ENCODE data around the gene TMEM74B. TPM values are rescaled to one million over a fixed set of nuclear protein-coding genes. Genes with fewer than 3 reads are reported as not detected.

The TMEM74B gene
- total and polyA plus RNA-seq, 2 of the 8 experiments (the other 6 are each of a cell fraction or from before 2014, with no cell fraction given): 4.0 to 6.4 TPM

- no peak overlapping the region for H4K91ac ChIP-seq (replicated peaks; ENCODE audit: insufficient read length, low read length)
- peaks cover 2% of the 10 kb centered on the region for H3K79me1 ChIP-seq (ENCODE audit: low read depth, low read length)
- H3K4ac ChIP-seq (replicated peaks; ENCODE audit: insufficient read length, low read depth, low read length): no peak overlapping the region
- H3K27ac ChIP-seq (ENCODE audit: low read depth, low read length): no peak overlapping the region
- no peak for FAIRE-seq
- H3K18ac ChIP-seq (ENCODE audit: extremely low read depth, low read length): no peak overlapping the region
- DNase-seq (ENCODE audit: low read depth in 1 of 2, low spot score in 2 of 2): no peak
- 83% methylated on average over 4 of the region's 4 CpGs; no CpG with 5 or more reads in 1 of the 2 experiments for WGBS, 2 experiments (ENCODE audit: extremely low coverage in 1 of 2, insufficient coverage in 1 of 2, insufficient read length in 1 of 2, insufficient replicate concordance in 2 of 2, low coverage in 1 of 2, low lambda C conversion rate in 2 of 2, missing lambda C conversion rate in 1 of 2)
- no peak overlapping the region for H3K56ac ChIP-seq (replicated peaks; ENCODE audit: insufficient read length, low read depth, low read length)
- H2AFZ ChIP-seq (ENCODE audit: low read length): no peak overlapping the region
- H2BK12ac ChIP-seq (ENCODE audit: low read depth, low read length): no peak overlapping the region
- no peak overlapping the region for H2AK5ac ChIP-seq (ENCODE audit: low read depth, low read length)
- H2BK15ac ChIP-seq (ENCODE audit: low read length): no peak overlapping the region
- no peak overlapping the region for H2BK120ac ChIP-seq (replicated peaks; ENCODE audit: low read depth, low read length)
- no peak overlapping the region for H4K5ac ChIP-seq (ENCODE audit: insufficient read length, low read depth, low read length)
- POLR2A ChIA-PET (ENCODE audit: partially characterized antibody): interaction anchor here (0.8 kb wide), 1 partner anchor 10 kb away, joined by 3 read pairs; no protein-coding TSS in a partner anchor
- H3K27me3 ChIP-seq (replicated peaks in 1 of 4; ENCODE audit: control insufficient read depth in 3 of 4, extremely low read depth in 1 of 4, insufficient read depth in 3 of 4, low read length in 3 of 4): no peaks in the 10 kb centered on the region
- H3K4me1 ChIP-seq (replicated peaks in 1 of 4; ENCODE audit: control insufficient read depth in 3 of 4, insufficient read depth in 4 of 4, low read length in 3 of 4): no peaks in the 10 kb centered on the region
- CTCF ChIA-PET (ENCODE audit: partially characterized antibody): interaction anchor here (0.6 to 3.0 kb wide), 2 partner anchors 12 to 329 kb away, joined by 3 to 27 read pairs; partner anchors contain the start of gene TMEM74B
- H3K14ac ChIP-seq (ENCODE audit: insufficient read length): no peak overlapping the region
- H3K9ac ChIP-seq (replicated peaks in 1 of 4; ENCODE audit: extremely low read depth in 1 of 4, low read depth in 3 of 4, low read length in 3 of 4): no peak overlapping the region
- peaks cover 0 to 10% (median 6%) of the 10 kb centered on the region in 4 experiments; a peak in 6 of 8 replicates for H3K36me3 ChIP-seq (ENCODE audit: control insufficient read depth in 2 of 4, insufficient read depth in 4 of 4, low read length in 3 of 4)
- H3K23me2 ChIP-seq (ENCODE audit: low read depth, low read length): no peaks in the 10 kb centered on the region
- no peak overlapping the region for H4K8ac ChIP-seq (ENCODE audit: extremely low read depth, insufficient read depth, low read length)
- H3K9me3 ChIP-seq (ENCODE audit: insufficient read depth in 2 of 2, low read depth in 1 of 2, low read length in 1 of 2): no peaks in the 10 kb centered on the region
- H2BK5ac ChIP-seq (ENCODE audit: low read depth, low read length): no peak overlapping the region
- no peak overlapping the region for H2BK20ac ChIP-seq (ENCODE audit: low read length)
- H3K4me3 ChIP-seq (ENCODE audit: extremely low read depth in 1 of 4, insufficient read depth in 2 of 4, low read depth in 3 of 4, low read length in 4 of 4): no peak overlapping the region
- H3K79me2 ChIP-seq (ENCODE audit: control insufficient read depth in 1 of 2, insufficient read depth in 2 of 2, low read length in 2 of 2): no peaks in the 10 kb centered on the region
- H3K4me2 ChIP-seq (ENCODE audit: insufficient read depth in 1 of 2, low read depth in 2 of 2, low read length in 2 of 2): no peak overlapping the region
- peaks cover 4 to 30% of the 10 kb centered on the region in 2 experiments for H4K20me1 ChIP-seq (replicated peaks in 1 of 2; ENCODE audit: control insufficient read depth in 1 of 2, insufficient read depth in 2 of 2, low read length in 2 of 2)
- no peak overlapping the region for H3K23ac ChIP-seq (ENCODE audit: insufficient read length)
- TF ChIP-seq RXRA (IDR thresholded peaks at IDR 0.05; ENCODE audit: insufficient read depth, low read depth, low read length) (no peak), RBBP5 (IDR thresholded peaks at IDR 0.05; ENCODE audit: borderline replicate concordance, low read depth, low read length) (no peak), HDAC2 (IDR thresholded peaks at IDR 0.05; ENCODE audit: borderline replicate concordance in 1 of 2, low read depth in 2 of 2, low read length in 2 of 2) (no peak), NRF1 (IDR thresholded peaks at IDR 0.05; ENCODE audit: low read depth, low read length) (no peak), CBX8 (IDR thresholded peaks at IDR 0.05; ENCODE audit: borderline replicate concordance, low read depth, low read length) (no peak), GTF2F1 (IDR thresholded peaks at IDR 0.05; ENCODE audit: borderline replicate concordance, low read depth, low read length) (no peak), POU5F1 (IDR thresholded peaks at IDR 0.05; ENCODE audit: low read depth, low read length) (no peak), TBP (IDR thresholded peaks at IDR 0.05; ENCODE audit: low read depth, low read length) (no peak), EZH2 (IDR thresholded peaks at IDR 0.05; ENCODE audit: low read depth, low read length, severe bottlenecking) (no peak), SP1 (IDR thresholded peaks at IDR 0.05; ENCODE audit: low read depth, low read length) (no peak), SP4 (IDR thresholded peaks at IDR 0.05; ENCODE audit: low read length) (no peak), FOSL1 (IDR thresholded peaks at IDR 0.05; ENCODE audit: insufficient read depth, low read depth, low read length) (no peak), EP300 (IDR thresholded peaks at IDR 0.05; ENCODE audit: borderline replicate concordance in 1 of 2, low read depth in 2 of 2, low read length in 2 of 2) (no peak), TEAD4 (IDR thresholded peaks at IDR 0.05; ENCODE audit: low read depth, low read length) (no peak)
Observed at GRCh38 chr20:1173698-1174097, 11.1 kb downstream of the TMEM74B start.
